AG04450 (cell line): ENCODE measurements around the gene MIER2. TPM values are rescaled to one million over a fixed set of nuclear protein-coding genes. Genes with fewer than 3 reads are reported as not detected.

Source experiments
- CTCF ChIA-PET: fragments of 300-600, 350-600 bp; formaldehyde crosslinking; extraction: SDS; loops from one replicate; lab custom pipeline; 2022; ENCODE audit warnings: antibody characterized with exemption, inconsistent platforms; lab: Charles Lee
- POLR2A ChIA-PET: fragments of 350-600 bp; formaldehyde crosslinking; extraction: SDS; loops from one replicate; lab custom pipeline; 2021; ENCODE audit warnings: antibody characterized with exemption, inconsistent platforms; lab: Yijun Ruan, JAX
- DNase-seq: peaks from one replicate; pipeline ENCODE4 v3.0.0-alpha.2; 2011; ENCODE audit warnings: low read depth, low spot score
- H3K27ac ChIP-seq: one replicate; pipeline ENCODE4 v1.5.1; 2012; ENCODE audit warnings: low read depth, low read length, control low read depth
- H3K27me3 ChIP-seq: one replicate; pipeline ENCODE4 v1.6.0; 2012; ENCODE audit warnings: low read length; ENCODE audit not compliant: control insufficient read depth, insufficient read depth
- H3K4me3 ChIP-seq: 2 replicates; pipeline ENCODE4 v1.5.1; 2011; ENCODE audit warnings: mild to moderate bottlenecking, low read depth, low read length, control low read depth
- H3K9me3 ChIP-seq: 2 replicates; pipeline ENCODE4 v1.5.1; 2012; ENCODE audit warnings: low read length; ENCODE audit not compliant: control insufficient read depth, insufficient read depth
- polyA plus RNA-seq: library from polyadenylated mRNA; depleted of rRNA; stranded (reverse); fragments of >200 nt; gene quantifications from 2 replicates; pipeline ENCODE4 v1.2.3, GENCODE V29; 2011
- TF ChIP-seq, protein P1 (sequence below): IDR thresholded peaks from 2 replicates; pipeline ENCODE4 v1.5.1; 2011; ENCODE audit warnings: low read depth, low read length, control low read depth, inconsistent platforms

The MIER2 gene
- polyA plus RNA-seq, 1 experiment: 14.5 TPM

DNA sequence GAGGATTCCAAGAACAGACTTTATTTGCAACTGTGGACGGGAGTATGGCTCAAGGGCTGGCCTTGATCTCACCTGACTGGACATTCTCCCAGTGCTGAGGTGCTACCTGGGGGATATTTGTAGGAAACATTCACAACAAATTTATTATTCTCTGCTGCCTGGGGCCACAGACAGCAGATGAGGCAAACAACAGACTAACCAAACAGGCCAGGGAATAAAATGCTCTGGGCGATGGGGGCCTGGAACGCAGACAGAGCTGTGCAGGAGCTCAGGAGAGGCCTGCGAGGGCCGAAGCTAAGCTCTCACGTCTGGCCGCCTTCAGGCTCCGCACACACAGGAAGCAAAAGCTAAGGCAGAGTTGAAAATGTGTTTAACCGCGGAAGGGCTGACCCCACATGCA lies 61.2 kb downstream of the MIER2 start:
- TF ChIP-seq, protein P1, sequence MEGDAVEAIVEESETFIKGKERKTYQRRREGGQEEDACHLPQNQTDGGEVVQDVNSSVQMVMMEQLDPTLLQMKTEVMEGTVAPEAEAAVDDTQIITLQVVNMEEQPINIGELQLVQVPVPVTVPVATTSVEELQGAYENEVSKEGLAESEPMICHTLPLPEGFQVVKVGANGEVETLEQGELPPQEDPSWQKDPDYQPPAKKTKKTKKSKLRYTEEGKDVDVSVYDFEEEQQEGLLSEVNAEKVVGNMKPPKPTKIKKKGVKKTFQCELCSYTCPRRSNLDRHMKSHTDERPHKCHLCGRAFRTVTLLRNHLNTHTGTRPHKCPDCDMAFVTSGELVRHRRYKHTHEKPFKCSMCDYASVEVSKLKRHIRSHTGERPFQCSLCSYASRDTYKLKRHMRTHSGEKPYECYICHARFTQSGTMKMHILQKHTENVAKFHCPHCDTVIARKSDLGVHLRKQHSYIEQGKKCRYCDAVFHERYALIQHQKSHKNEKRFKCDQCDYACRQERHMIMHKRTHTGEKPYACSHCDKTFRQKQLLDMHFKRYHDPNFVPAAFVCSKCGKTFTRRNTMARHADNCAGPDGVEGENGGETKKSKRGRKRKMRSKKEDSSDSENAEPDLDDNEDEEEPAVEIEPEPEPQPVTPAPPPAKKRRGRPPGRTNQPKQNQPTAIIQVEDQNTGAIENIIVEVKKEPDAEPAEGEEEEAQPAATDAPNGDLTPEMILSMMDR: no peak
- ChIA-PET CTCF (no interaction called here), POLR2A (no interaction called here)
- DNase-seq: no peak
- Histone ChIP-seq H3K4me3 (no peak overlapping the region), H3K9me3 (no peaks in the 10 kb centered on the region), H3K27me3 (peaks cover under 1% of the 10 kb centered on the region), H3K27ac (no peak overlapping the region)

DNA sequence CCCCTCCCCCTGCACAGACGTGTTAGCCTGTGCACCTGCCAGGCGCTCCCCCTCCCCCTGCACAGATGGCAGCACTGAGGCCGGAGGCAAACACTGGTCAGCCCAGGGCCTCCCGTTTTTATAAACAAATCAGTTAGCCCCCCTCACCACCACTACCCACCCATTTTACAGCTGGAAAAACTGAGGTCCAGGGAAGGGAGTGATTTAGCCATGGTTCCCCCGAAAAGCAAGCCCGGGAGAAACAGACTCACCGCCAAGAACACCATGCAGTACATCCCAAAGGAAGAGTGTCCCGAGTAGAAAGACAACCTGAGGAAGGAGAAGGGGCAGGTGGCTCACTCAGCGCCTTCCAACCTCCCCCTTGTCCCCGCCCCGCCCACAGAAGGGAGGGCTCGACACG lies 62.1 kb downstream of the MIER2 start:
- no peak overlapping the region for H3K27ac ChIP-seq
- H3K9me3 ChIP-seq: no peaks in the 10 kb centered on the region
- peaks cover 5% of the 10 kb centered on the region for H3K27me3 ChIP-seq
- no peak overlapping the region for H3K4me3 ChIP-seq
- TF ChIP-seq, protein P1: no peak
- POLR2A ChIA-PET: no interaction called here
- CTCF ChIA-PET: no interaction called here
- DNase-seq: no peak

DNA sequence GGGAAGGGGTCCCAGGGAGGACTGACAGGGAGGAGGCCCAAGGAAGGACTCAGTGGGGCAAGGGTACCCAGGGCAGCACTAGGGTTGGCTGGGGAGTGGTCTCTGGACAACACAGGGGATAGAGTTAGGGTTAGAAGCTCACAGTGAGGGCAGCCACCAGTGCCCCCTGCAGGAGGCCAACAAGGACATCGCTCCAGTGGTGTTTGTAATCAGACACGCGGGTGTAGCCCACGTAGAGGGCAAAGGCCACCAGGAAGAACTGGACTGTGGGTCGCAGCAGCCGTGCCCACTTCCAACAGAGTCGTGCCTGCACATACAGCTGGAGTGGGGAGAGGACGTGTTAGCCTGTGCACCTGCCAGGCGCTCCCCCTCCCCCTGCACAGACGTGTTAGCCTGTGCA lies 62.6 kb downstream of the MIER2 start:
- Histone ChIP-seq H3K27me3 (peaks cover 5% of the 10 kb centered on the region), H3K27ac (no peak overlapping the region), H3K9me3 (no peaks in the 10 kb centered on the region), H3K4me3 (no peak overlapping the region)
- TF ChIP-seq, protein P1: no peak
- ChIA-PET CTCF (no interaction called here), POLR2A (no interaction called here)
- DNase-seq: no peak

DNA sequence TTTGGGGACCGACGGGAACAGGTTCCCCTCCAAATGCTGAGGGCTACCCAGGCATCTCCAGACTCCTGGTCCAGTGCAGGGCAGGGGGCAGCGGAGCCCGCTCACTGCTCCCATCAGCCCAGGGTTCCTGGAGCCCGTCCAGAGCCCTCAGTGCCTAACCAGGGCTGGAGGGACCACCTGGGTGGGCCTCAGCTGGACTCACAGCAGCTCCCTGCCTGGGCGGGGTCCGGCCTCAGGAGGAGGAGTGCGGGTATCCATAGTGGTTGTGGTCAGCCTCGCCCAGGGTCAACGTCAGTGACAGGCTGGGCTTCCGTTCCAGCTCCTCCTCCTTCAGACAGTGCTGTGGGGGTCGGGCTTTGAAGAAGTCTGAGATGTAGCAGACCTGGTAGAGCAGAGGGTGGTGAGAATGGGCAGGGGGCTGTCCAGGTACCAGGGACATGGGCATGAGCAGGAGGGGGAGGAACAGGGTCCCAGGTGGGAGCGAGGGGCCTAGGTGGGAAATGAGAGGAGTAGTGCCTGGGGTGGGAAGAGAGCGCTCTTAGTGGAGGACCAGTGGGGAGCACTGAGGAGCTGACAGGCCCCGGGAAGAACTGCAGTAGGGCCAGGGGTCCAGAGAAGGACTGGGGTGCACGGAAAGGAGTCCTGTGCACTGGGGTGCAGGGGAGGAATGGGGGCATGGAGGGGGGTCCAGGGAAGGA lies 63.3 kb downstream of the MIER2 start:
- Histone ChIP-seq H3K27me3 (peaks cover 5% of the 10 kb centered on the region), H3K27ac (no peak overlapping the region), H3K4me3 (no peak overlapping the region), H3K9me3 (no peaks in the 10 kb centered on the region)
- POLR2A ChIA-PET: no interaction called here
- CTCF ChIA-PET: no interaction called here
- no peak for DNase-seq
- TF ChIP-seq, protein P1: no peak

DNA sequence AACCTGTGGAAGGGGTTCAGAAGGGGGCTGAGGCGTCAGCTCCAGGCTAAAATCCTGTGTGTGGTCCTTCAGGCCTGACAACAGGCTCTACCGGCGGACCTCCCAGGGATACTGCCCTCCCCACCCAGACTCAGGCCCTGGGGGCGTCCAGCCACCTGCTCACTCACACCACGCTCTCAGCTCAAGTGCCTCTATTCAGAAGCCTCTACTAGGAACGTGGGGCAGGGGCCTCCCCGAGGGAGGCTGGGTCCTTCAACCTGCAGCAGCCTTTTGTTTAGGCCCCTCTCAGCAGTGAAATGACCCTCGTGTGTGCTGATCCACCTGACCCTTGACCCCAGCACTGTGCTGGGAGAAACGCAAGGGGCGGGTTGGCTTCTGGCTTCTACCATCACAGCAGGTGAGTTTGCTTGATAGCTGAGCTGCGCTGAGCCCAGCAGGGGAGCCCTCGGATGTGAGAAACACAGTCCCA lies 64.0 kb downstream of the MIER2 start:
- H3K4me3 ChIP-seq: no peak overlapping the region
- H3K27ac ChIP-seq: no peak overlapping the region
- CTCF ChIA-PET: no interaction called here
- POLR2A ChIA-PET: no interaction called here
- no peaks in the 10 kb centered on the region for H3K9me3 ChIP-seq
- DNase-seq: no peak
- peaks cover 5% of the 10 kb centered on the region for H3K27me3 ChIP-seq
- TF ChIP-seq, protein P1: no peak
